ES-I3 (cell line): ENCODE measurements around the gene CDC37L1.

Experiments
- H3K36me3 ChIP-seq: 2 replicates; pipeline ENCODE4 v1.6.1; 2013; ENCODE audit warnings: mild to moderate bottlenecking, low read length, control low read depth, moderate library complexity; ENCODE audit not compliant: insufficient read depth
- H3K4me1 ChIP-seq: 2 replicates; pipeline ENCODE4 v1.6.1; 2013; ENCODE audit warnings: mild to moderate bottlenecking, control low read depth, low read length; ENCODE audit not compliant: insufficient read depth
- H3K9ac ChIP-seq: 2 replicates; pipeline ENCODE4 v1.6.1; 2013; ENCODE audit warnings: low read depth, mild to moderate bottlenecking, low read length, moderate library complexity
- H3K9me3 ChIP-seq: 2 replicates; pipeline ENCODE4 v1.6.1; 2013; ENCODE audit warnings: mild to moderate bottlenecking, low read length, moderate library complexity; ENCODE audit not compliant: control insufficient read depth, insufficient read depth

Gene CDC37L1

GRCh38 chr9:4662108-4662988, 17.0 kb upstream of the CDC37L1 start, which contains the start of gene PLPP6:
PLPP6 (plus strand) TSS chr9:4662294; CDS start chr9:4662376, 82 bp downstream.
- Histone ChIP-seq H3K9me3 (no peaks in the 10 kb centered on the region), H3K36me3 (no peaks in the 10 kb centered on the region), H3K4me1 (peaks cover 6% of the 10 kb centered on the region; the same call in 1 of the 2 replicates), H3K9ac (peak within 1 kb of the TSS; percentile 77)

DNA sequence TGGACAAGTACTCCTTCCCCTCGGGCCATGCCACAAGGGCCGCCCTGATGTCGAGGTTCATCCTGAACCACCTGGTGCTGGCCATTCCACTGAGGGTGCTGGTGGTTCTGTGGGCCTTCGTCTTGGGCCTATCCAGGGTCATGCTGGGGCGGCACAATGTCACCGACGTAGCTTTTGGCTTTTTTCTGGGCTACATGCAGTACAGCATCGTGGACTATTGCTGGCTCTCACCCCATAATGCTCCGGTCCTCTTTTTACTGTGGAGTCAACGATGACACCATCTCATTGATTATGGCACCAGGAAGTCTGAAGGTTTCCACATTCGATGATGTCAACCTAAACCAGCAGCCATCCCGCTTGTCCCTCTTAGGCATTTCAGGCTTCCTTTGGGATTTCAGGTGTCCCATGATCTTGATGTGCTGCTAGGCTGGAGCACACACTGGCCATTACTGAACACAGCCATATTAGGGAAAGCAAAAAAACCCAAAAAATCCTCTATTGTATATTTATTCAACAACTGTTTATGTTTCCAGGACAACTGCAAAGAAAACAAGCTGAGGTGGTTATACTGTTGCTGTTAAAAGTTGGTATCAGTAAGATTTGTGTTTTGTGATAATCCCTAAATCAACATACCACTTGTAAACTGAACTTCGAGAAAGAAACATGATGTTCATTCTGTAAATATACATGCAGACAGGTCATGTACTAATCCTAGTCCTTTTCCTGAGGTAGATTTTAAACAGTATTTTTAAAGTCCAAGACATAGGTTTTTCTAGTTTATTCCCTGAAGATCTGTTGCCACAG, 16.2 kb upstream of the CDC37L1 start:
- Histone ChIP-seq H3K36me3 (no peaks in the 10 kb centered on the region), H3K4me1 (peaks cover 6% of the 10 kb centered on the region; the same call in 1 of the 2 replicates), H3K9ac (peak overlapping the region; percentile 77), H3K9me3 (no peaks in the 10 kb centered on the region)

- peaks cover 6% of the 10 kb centered on the region; the same call in 1 of the 2 replicates for H3K4me1 ChIP-seq
Observed at GRCh38 chr9:4663956-4664355, 15.4 kb upstream of the CDC37L1 start.

DNA sequence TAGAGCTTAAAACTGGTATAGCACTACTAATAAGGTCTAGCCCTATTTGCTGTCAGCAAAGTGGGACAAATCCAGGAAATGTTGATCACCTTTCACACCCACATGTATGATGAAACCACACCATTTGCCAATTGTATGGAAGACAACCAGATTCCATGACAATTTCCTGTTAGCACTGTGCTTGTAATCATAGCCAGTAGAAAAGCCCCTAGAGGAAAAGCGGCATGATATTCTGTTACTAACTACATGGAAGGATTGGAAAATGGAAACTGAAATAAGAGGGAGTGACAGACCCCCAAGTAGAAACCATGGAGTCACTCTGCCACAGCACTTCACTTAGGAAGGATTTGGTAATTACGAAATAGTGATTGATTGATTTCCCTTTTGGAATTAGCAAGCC, 14.0 kb upstream of the CDC37L1 start:
- Histone ChIP-seq H3K4me1 (peaks cover 7% of the 10 kb centered on the region; the same call in 1 of the 2 replicates), H3K9me3 (no peaks in the 10 kb centered on the region), H3K36me3 (no peaks in the 10 kb centered on the region), H3K9ac (no peak overlapping the region)

More at GRCh38 chr9:4663956-4664355, 15.4 kb upstream of the CDC37L1 start:
- H3K36me3 ChIP-seq = no peaks in the 10 kb centered on the region
- no peaks in the 10 kb centered on the region for H3K9me3 ChIP-seq
- no peak overlapping the region for H3K9ac ChIP-seq

GRCh38 chr9:4666042-4666699, 13.2 kb upstream of the CDC37L1 start, which contains the start of gene SPATA6L:
SPATA6L (minus strand) TSS chr9:4666480; CDS start chr9:4666250, 230 bp downstream.
- Histone ChIP-seq H3K9ac (peak within 1 kb of the TSS; percentile 64; the same call in 1 of the 2 replicates), H3K9me3 (no peaks in the 10 kb centered on the region), H3K4me1 (peaks cover 10% of the 10 kb centered on the region; the same call in 1 of the 2 replicates), H3K36me3 (no peaks in the 10 kb centered on the region)

DNA sequence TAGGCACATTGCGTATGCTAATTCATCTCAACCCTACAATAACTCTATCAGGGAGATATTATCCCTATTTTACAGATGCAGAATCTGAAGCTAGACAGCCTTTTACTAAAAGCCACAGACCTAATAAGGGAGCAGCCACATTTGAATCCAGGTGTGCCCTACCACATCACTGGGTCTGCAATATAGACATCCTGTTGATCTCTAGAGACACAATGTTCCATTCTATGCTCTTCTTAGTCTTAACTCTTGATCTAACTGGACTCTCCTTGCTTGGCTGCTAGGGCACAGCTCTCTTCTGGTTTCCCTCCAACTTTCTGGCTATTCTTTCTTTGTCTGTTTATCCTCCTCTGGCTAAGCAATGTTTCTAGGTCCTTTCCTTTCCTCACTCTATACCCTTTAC, 11.7 kb upstream of the CDC37L1 start:
- Histone ChIP-seq H3K9ac (no peak overlapping the region), H3K36me3 (no peaks in the 10 kb centered on the region), H3K9me3 (no peaks in the 10 kb centered on the region), H3K4me1 (peaks cover 10% of the 10 kb centered on the region; the same call in 1 of the 2 replicates)

DNA sequence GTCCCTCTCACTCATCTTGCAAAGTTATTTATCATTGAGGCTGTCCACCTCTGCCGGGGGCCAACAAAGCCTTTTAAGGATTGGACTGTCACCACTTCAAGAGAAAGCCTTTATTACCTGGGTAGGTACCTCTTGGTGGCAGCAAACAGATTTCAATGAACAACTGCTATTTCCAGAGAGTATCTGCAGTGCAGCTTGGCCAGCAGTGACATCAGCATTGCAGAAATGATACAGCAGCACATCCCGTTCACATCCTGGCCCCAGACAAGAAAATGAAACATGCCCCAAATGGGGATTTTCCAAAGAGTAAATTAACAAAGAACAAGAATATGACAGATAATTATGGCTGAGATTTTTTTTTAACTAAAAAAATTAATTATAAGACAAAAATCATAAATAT, 10.8 kb upstream of the CDC37L1 start:
- Histone ChIP-seq H3K9ac (no peak overlapping the region), H3K4me1 (peaks cover 10% of the 10 kb centered on the region; the same call in 1 of the 2 replicates), H3K36me3 (no peaks in the 10 kb centered on the region), H3K9me3 (no peaks in the 10 kb centered on the region)

- no peak overlapping the region for H3K9ac ChIP-seq
- H3K9me3 ChIP-seq = no peaks in the 10 kb centered on the region
- H3K4me1 ChIP-seq = peaks cover 10% of the 10 kb centered on the region; the same call in 1 of the 2 replicates
- H3K36me3 ChIP-seq = no peaks in the 10 kb centered on the region
Observed at GRCh38 chr9:4669890-4670289, 9.5 kb upstream of the CDC37L1 start.

- no peaks in the 10 kb centered on the region for H3K9me3 ChIP-seq
- no peak overlapping the region for H3K9ac ChIP-seq
- H3K4me1 ChIP-seq = peaks cover 4% of the 10 kb centered on the region; the same call in 1 of the 2 replicates
- H3K36me3 ChIP-seq = no peaks in the 10 kb centered on the region
Observed at GRCh38 chr9:4670591-4670990, 8.8 kb upstream of the CDC37L1 start.

- H3K9ac ChIP-seq = no peak overlapping the region
Observed at GRCh38 chr9:4671737-4672136, 7.6 kb upstream of the CDC37L1 start.

GRCh38 chr9:4674783-4675182, 4.6 kb upstream of the CDC37L1 start:
- H3K9me3 ChIP-seq = no peaks in the 10 kb centered on the region
- no peaks in the 10 kb centered on the region for H3K36me3 ChIP-seq
- H3K4me1 ChIP-seq = peaks cover 14% of the 10 kb centered on the region
- no peak overlapping the region for H3K9ac ChIP-seq

More at GRCh38 chr9:4671737-4672136, 7.6 kb upstream of the CDC37L1 start:
- Histone ChIP-seq H3K4me1 (peaks cover 4% of the 10 kb centered on the region; the same call in 1 of the 2 replicates), H3K36me3 (no peaks in the 10 kb centered on the region), H3K9me3 (no peaks in the 10 kb centered on the region)

DNA sequence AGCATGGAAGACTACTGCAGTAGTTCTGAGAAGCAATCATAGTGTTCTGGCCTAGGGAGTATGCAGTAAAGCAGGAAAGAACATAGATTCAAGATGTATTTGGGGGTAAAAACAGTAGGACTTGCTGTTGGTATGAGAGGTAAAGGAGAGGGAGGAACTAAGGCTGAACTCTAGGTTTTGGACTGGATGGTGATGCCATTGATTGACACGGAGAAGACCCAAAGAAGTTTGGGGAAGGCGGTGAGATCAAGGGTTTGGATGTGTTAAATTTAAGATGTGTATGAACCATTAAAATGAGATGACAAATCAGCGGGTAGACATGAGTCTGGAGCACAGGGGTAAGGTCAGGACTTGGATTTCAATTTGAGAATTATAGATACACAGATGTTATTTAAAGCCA, 2.0 kb upstream of the CDC37L1 start:
- Histone ChIP-seq H3K4me1 (peaks cover 11% of the 10 kb centered on the region), H3K36me3 (no peaks in the 10 kb centered on the region), H3K9ac (no peak overlapping the region), H3K9me3 (no peaks in the 10 kb centered on the region)

DNA sequence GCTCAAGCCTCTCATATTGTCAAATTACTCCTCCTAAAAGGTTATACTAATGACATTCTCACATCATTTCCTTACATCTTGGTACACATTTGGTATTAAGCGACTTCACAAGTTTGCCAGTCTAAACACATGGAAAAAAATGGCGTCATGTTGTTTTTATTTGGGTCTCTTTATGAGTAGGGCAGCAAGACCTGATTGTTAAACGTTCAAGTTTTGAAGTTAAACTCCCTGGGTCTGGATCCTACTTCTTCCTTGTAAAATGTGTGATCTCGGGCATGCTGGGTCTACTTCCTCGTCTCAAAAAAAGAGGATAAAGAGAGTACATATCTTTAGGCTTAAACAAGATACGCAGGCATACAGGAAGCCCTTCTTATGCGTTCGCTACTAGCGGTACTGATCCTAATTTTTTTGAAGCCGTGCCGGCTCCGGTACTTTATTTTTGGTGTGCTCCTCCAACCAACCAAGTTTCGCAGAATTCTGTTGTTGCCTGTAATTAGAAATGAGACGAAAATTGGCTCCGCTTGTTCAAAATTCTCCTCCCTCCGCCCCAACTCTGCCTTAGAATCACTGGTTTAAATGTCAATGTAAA, 596 bp upstream of the CDC37L1 start:
- peak overlapping the region; percentile 88 for H3K9ac ChIP-seq
- H3K4me1 ChIP-seq = peaks cover 11% of the 10 kb centered on the region
- no peaks in the 10 kb centered on the region for H3K9me3 ChIP-seq
- no peaks in the 10 kb centered on the region for H3K36me3 ChIP-seq
